Spleen (tissue), 11 donors: ENCODE results near the gene SPTAN1. TPM values are rescaled to one million over a fixed set of nuclear protein-coding genes. Genes with fewer than 3 reads are reported as not detected.

ENCODE experiments used
- DNase-seq: peaks from one replicate; pipeline ENCODE4 v3.0.0-alpha.2; 2020
- H3K27ac ChIP-seq, 8 donors: fragments of 200-600 bp; sonication (generic) in 7 of 8; 1 replicate in 4 of 8; 2 replicates in 4 of 8; pipeline versions ENCODE4 v1.5.0 to v1.8.0; 2016 to 2021; ENCODE audit warnings: inconsistent platforms in 4 of 8, mild to moderate bottlenecking in 4 of 8, moderate library complexity in 1 of 8
- H3K27me3 ChIP-seq, 7 donors: fragments of 200-600 bp; sonication (generic) in 6 of 7; replicated peaks in 1 of 7; 1 replicate in 4 of 7; 2 replicates in 3 of 7; pipeline versions ENCODE4 v1.5.0 to v1.8.0; 2016 to 2021; ENCODE audit warnings: inconsistent platforms in 3 of 7, mild to moderate bottlenecking in 1 of 7
- H3K36me3 ChIP-seq, 6 donors: fragments of 200-600 bp; sonication (generic) in 5 of 6; 1 replicate in 4 of 6; 2 replicates in 2 of 6; pipeline versions ENCODE4 v1.5.0 to v1.8.0; 2016 to 2021; ENCODE audit warnings: inconsistent platforms in 2 of 6
- H3K4me1 ChIP-seq, 6 donors: fragments of 200-600 bp; sonication (generic) in 5 of 6; 1 replicate in 3 of 6; 2 replicates in 3 of 6; pipeline versions ENCODE4 v1.5.0 to v1.8.0; 2016 to 2021; ENCODE audit warnings: inconsistent platforms in 3 of 6
- H3K4me3 ChIP-seq, 8 donors: fragments of 200-600 bp; sonication (generic) in 7 of 8; 1 replicate in 4 of 8; 2 replicates in 4 of 8; pipeline versions ENCODE4 v1.5.0 to v1.8.0; 2016 to 2021; ENCODE audit warnings: inconsistent platforms in 4 of 8, mild to moderate bottlenecking in 4 of 8, moderate library complexity in 2 of 8
- H3K9me3 ChIP-seq, 8 donors: fragments of 200-600 bp; sonication (generic) in 7 of 8; 1 replicate in 4 of 8; 2 replicates in 4 of 8; pipeline versions ENCODE4 v1.5.0 to v1.8.0; 2016 to 2021; ENCODE audit warnings: inconsistent platforms in 4 of 8
- POLR2A ChIP-seq, 3 donors: fragments of 450-650 bp; IDR thresholded peaks; one replicate each; pipeline ENCODE4 v1.5.1; 2017; ENCODE audit warnings: antibody characterized with exemption in 3 of 3, mild to moderate bottlenecking in 1 of 3
- POLR2AphosphoS5 ChIP-seq, 3 donors: sonication (generic); formaldehyde crosslinking; IDR thresholded peaks; one replicate each; pipeline ENCODE4 v1.5.1; 2017; ENCODE audit warnings: antibody characterized with exemption in 3 of 3
- WGBS, 5 donors: extraction: QIAGEN DNeasy Blood & Tissue Kit in 3 of 5; methylation state at CpG; one replicate each; pipeline versions ENCODE4 v1.1.5 to v1.1.7; 2013 to 2018; 5-methylcytosine and 5-hydroxymethylcytosine counted together
- intact Hi-C: fragments of 100-400 bp; cut with DNase I; formaldehyde crosslinking; loops from one replicate; pipeline ENCODE4 v1.15.0; 2023; ENCODE audit warnings: low total_unique reads
- polyA plus RNA-seq, 3 donors: library from polyadenylated mRNA; stranded (reverse); fragments of 200-250 nt; gene quantifications; one replicate each; pipeline ENCODE4 v1.2.1, GENCODE V29; 2013
- total RNA-seq, 7 donors: library from RNA; depleted of rRNA in 3 of 7; stranded (reverse); fragments of >200 nt in 3 of 7; fragmentation: NEBNext Ultra II Directional in 4 of 7; extraction: Animal tissue kit (Norgen Biotek cat#: 25700) in 4 of 7; gene quantifications; one replicate each; pipeline versions ENCODE4 v1.1.0 to v1.2.1, GENCODE V29; 2016 to 2021
- TF ChIP-seq, protein P1 (sequence below), 11 experiments: fragments of 200-600 bp in 7 of 11; fragments of 450-650 bp in 4 of 11; sonication (generic) in 4 of 11; IDR thresholded peaks in 8 of 11; conservative IDR thresholded peaks in 3 of 11; 1 replicate in 7 of 11; 2 replicates in 4 of 11; pipeline versions ENCODE4 v1.4.0 to v1.8.0; 2016 to 2021; ENCODE audit warnings: antibody characterized with exemption in 11 of 11, inconsistent platforms in 4 of 11, mild to moderate bottlenecking in 1 of 11
- donor health status: healthy with polysubstance abuse.
- donor health status: DM: no; HTN: no; CAD: no; lungs with moderate emphysema.
- donor health status: DM: no; HTN: no; CAD: no.
- donor health status: Bipolar disorder and iron deficiency.
- donor health status: healthy.
- donor health status: DM: no; HTN: no; CAD: no.
- donor health status: DM: yes; HTN: yes; CAD: no.

Gene SPTAN1
- total and polyA plus RNA-seq, 10 donors: 83.4 to 386 (median 248) TPM

DNA sequence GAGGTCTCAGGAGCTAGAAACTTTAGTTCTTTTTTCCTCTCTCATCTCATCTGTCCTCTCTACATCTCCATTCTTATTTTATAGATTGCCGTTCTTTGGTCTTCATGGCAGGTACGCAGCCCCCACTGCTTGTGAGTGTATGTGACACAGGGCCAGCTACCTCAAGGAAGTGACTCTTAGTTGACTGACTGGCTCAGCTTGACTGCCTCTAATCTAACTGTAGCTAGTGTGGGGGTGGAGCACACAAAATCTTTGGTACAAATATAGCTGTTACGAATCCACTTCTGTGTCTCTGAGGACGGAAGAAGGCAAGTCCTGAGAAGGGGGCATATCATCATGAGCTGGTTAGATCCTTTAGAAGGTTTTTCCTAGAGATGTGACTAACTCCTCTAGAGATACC is 19.8 kb upstream of the SPTAN1 start:
- Histone ChIP-seq H3K4me3 (no peak overlapping the region), H3K9me3 (no peaks in the 10 kb centered on the region), H3K27ac (no peak overlapping the region), H3K36me3 (peaks cover 1 to 100% (median 95%) of the 10 kb centered on the region in 6 donors), H3K27me3 (no peaks in the 10 kb centered on the region), H3K4me1 (peaks cover 0 to 7% (median 0%) of the 10 kb centered on the region in 6 donors)
- intact Hi-C loops: loop anchor here (10.0 kb wide), 1 partner anchor 52 kb away; no protein-coding TSS in a partner anchor
- no peak for TF ChIP-seq POLR2A (IDR thresholded peaks at IDR 0.05)
- TF ChIP-seq, protein P1, sequence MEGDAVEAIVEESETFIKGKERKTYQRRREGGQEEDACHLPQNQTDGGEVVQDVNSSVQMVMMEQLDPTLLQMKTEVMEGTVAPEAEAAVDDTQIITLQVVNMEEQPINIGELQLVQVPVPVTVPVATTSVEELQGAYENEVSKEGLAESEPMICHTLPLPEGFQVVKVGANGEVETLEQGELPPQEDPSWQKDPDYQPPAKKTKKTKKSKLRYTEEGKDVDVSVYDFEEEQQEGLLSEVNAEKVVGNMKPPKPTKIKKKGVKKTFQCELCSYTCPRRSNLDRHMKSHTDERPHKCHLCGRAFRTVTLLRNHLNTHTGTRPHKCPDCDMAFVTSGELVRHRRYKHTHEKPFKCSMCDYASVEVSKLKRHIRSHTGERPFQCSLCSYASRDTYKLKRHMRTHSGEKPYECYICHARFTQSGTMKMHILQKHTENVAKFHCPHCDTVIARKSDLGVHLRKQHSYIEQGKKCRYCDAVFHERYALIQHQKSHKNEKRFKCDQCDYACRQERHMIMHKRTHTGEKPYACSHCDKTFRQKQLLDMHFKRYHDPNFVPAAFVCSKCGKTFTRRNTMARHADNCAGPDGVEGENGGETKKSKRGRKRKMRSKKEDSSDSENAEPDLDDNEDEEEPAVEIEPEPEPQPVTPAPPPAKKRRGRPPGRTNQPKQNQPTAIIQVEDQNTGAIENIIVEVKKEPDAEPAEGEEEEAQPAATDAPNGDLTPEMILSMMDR (IDR thresholded peaks at IDR 0.05 in 8 of 11, conservative IDR thresholded peaks at IDR 0.05 in 3 of 11): no peak
- TF ChIP-seq POLR2AphosphoS5 (IDR thresholded peaks at IDR 0.05): no peak
- DNase-seq: no peak
- 89 to 98% (median 95%) methylated on average over 4 of the region's 4 CpGs for WGBS, 5 donors

DNA sequence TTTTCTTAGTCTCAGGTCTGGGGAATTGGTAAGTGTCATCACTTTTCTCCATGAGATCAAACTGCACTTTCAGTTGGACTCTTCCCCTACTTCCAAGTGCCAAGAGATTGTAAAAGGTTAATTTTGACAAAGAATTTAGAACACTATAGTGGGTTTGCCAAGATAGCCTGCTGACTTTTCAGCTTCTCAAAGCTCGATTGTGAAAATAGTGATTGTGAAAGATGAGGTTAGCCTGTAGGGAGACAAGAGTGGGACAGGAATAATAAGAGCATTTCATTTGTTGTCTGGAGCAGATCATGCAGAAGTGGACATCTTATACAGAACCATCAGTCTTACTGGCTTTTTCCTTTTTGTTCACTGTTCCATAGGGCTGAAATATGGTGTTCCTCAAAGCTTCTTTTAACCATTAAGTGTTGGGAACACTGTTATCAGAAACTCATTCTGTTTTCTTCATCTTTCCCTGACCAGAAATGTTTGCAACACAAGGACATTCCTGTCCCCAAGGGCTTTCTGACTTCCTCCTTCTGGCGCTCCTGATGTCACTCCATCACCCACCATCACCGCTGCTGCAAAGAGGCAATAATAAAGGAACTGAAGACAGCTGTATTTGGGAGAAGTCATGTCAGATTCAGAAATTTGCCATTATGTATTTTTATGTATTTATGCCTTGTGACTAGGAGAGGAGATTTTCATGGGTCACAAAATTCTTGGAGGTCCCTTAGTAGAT is 11.6 kb upstream of the SPTAN1 start:
- intact Hi-C loops: no loop called here
- TF ChIP-seq POLR2AphosphoS5 (IDR thresholded peaks at IDR 0.05) (no peak), POLR2A (IDR thresholded peaks at IDR 0.05) (no peak)
- TF ChIP-seq, protein P1 (IDR thresholded peaks at IDR 0.05 in 8 of 11, conservative IDR thresholded peaks at IDR 0.05 in 3 of 11): no peak
- WGBS, 5 donors: 41 to 77% (median 65%) methylated on average over 3 of the region's 3 CpGs
- Histone ChIP-seq H3K4me3 (no peak overlapping the region), H3K27ac (peak overlapping the region in 1 of 8 donors; percentile 43), H3K27me3 (no peaks in the 10 kb centered on the region), H3K36me3 (peaks cover 10 to 84% (median 75%) of the 10 kb centered on the region in 6 donors), H3K4me1 (no peaks in the 10 kb centered on the region), H3K9me3 (no peaks in the 10 kb centered on the region)
- DNase-seq: no peak

DNA sequence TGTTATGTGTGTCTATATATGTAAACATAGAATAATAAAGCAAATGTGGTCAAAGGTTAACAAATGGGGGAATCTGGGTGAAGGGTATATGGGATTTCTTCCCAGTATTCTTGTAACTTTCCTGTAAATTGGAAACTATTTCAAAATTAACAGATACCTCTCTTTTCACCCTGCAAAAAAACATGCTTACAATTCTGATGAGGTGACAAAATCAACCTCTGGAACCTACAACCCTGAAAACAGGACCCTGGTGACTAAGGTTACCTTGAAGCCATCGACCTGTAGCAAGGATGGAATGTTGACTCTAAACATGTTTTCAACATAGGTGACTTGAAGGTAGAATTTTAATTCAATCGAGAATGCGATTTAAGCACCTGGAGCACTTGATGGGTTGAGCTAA is 5.9 kb upstream of the SPTAN1 start:
- H3K36me3 ChIP-seq: peaks cover 0 to 27% (median 19%) of the 10 kb centered on the region in 6 donors
- 74 to 92% (median 88%) methylated on average over 3 of the region's 3 CpGs for WGBS, 5 donors
- no peak for TF ChIP-seq POLR2AphosphoS5 (IDR thresholded peaks at IDR 0.05)
- TF ChIP-seq POLR2A (IDR thresholded peaks at IDR 0.05): no peak
- TF ChIP-seq, protein P1 (IDR thresholded peaks at IDR 0.05 in 8 of 11, conservative IDR thresholded peaks at IDR 0.05 in 3 of 11): no peak
- no peak overlapping the region for H3K27ac ChIP-seq
- H3K4me1 ChIP-seq: peaks cover 0 to 23% (median 16%) of the 10 kb centered on the region in 6 donors
- H3K9me3 ChIP-seq: no peaks in the 10 kb centered on the region
- DNase-seq: no peak
- intact Hi-C loops: no loop called here
- no peak overlapping the region for H3K4me3 ChIP-seq
- H3K27me3 ChIP-seq: no peaks in the 10 kb centered on the region

DNA sequence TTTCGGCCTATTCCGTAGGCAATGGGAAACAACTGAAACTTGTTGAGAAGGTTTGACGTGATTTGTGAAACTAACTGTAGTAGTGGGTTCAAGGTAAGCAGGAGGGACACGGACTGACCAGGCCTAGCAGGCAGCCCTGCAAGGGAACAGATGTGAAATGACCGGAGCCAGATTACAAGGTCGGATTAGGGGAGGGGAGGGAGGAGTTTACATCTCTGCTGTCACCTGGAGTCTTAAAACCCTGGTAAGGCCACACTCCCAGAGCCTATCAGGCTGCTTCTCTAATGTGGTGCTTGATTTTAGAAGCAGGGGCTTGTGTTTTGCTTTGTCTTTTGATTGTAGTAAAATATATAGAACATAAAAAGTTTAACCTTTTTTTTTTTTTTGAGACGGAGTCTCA is 3.5 kb upstream of the SPTAN1 start:
- WGBS, 5 donors: 82 to 96% (median 93%) methylated on average over 7 of the region's 7 CpGs
- intact Hi-C loops: no loop called here

More for the DNA sequence above, 3.5 kb upstream of the SPTAN1 start:
- Histone ChIP-seq H3K4me3 (no peak overlapping the region), H3K4me1 (peaks cover 4 to 38% (median 29%) of the 10 kb centered on the region in 6 donors), H3K27me3 (no peaks in the 10 kb centered on the region), H3K9me3 (no peaks in the 10 kb centered on the region), H3K36me3 (peaks cover 0 to 3% (median 0%) of the 10 kb centered on the region in 6 donors), H3K27ac (no peak overlapping the region)
- TF ChIP-seq POLR2AphosphoS5 (IDR thresholded peaks at IDR 0.05) (no peak), POLR2A (IDR thresholded peaks at IDR 0.05) (no peak)
- TF ChIP-seq, protein P1 (IDR thresholded peaks at IDR 0.05 in 8 of 11, conservative IDR thresholded peaks at IDR 0.05 in 3 of 11): no peak
- no peak for DNase-seq
